HG03378 (cell line): Measurements from ENCODE around the gene SLC25A2.
"Not testable (repeated sequence)": the region's sequence is repeated elsewhere in the genome, so short reads cannot be mapped to it uniquely, and the experiment has no call there.

Experiments used
- ATAC-seq: cut with Tn5 transposase; IDR thresholded peaks from one replicate; pipeline ENCODE4 v1.9.1; 2021; ENCODE audit warnings: mild to moderate bottlenecking, moderate library complexity; ENCODE audit not compliant: unreplicated experiment

Gene SLC25A2

DNA sequence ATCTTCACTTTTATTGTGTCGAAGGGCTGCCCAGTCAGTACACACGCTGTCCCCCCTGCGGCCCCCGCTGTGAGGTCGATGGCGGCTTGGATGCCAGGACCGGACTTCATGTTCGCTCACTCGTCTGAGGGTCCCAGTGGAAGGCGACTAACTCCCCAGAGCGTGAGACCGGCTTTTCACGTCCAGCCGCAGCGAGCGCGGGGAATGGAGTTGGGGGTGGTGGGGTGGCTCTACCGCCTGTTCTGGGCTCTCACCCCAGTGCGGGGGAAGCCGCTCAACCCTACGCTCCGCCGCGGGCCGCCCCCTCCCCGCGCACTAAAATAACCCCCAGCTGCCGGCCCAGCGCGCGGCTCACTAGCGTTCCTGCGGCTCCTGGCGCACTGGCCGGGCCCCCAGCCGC, at the start of gene SLC25A2:
TSS of gene SLC25A2 (minus strand) at position 294 of the 400 bp plus-strand sequence. CDS start at position 110, 184 bp downstream.
- ATAC-seq: no peak

GRCh38 chr5:141351591-141351990, 47.7 kb upstream of the SLC25A2 start:
- ATAC-seq: no peak

DNA sequence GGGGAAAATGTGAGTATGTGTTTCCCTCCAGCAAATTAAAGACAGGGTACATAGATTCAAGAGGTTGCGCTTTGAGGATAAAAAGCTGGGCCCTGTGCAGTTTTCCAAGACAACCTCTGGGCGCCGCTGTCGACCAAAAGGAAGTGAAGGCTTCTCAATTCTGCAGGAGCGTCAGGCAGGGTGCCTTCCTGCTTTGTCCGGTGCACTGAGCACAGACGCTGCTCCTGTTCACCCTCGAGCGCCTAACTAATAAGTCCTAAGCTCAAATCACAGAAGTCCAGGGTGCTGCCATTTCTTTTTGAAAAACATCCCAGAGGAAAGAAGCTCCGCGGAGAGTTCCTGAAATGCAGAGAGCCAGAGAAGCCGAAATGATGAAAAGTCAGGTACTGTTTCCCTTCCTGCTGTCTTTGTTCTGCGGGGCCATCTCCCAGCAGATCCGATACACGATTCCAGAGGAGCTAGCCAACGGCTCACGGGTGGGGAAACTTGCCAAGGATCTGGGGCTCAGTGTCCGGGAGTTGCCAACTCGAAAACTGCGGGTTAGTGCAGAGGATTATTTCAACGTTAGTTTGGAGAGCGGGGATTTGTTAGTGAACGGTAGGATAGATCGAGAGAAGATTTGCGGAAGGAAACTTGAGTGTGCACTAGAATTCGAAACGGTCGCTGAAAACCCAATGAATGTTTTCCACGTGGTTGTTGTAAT, 46.2 kb upstream of the SLC25A2 start, which contains the start of gene PCDHGB1:
TSS of gene PCDHGB1 (plus strand) at position 183 of the 703 bp plus-strand sequence. CDS start at position 345, 162 bp downstream.
- no peak for ATAC-seq

- not testable (repeated sequence) for ATAC-seq
Observed at GRCh38 chr5:141346017-141346416, 42.2 kb upstream of the SLC25A2 start.

DNA sequence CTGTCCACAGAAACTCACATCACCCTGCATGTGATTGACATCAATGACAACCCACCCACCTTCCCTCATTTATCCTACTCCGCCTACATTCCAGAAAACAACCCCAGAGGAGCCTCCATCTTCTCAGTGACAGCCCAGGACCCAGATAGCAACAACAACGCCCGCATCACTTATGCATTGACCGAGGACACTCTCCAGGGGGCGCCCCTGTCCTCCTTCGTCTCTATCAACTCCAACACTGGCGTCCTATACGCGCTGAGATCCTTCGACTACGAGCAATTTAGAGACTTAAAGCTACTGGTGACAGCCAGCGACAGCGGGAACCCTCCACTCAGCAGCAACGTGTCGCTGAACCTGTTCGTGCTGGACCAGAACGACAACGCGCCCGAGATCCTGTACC, 41.5 kb upstream of the SLC25A2 start:
- no peak for ATAC-seq

GRCh38 chr5:141343953-141344463, 40.2 kb upstream of the SLC25A2 start:
- no peak for ATAC-seq

DNA sequence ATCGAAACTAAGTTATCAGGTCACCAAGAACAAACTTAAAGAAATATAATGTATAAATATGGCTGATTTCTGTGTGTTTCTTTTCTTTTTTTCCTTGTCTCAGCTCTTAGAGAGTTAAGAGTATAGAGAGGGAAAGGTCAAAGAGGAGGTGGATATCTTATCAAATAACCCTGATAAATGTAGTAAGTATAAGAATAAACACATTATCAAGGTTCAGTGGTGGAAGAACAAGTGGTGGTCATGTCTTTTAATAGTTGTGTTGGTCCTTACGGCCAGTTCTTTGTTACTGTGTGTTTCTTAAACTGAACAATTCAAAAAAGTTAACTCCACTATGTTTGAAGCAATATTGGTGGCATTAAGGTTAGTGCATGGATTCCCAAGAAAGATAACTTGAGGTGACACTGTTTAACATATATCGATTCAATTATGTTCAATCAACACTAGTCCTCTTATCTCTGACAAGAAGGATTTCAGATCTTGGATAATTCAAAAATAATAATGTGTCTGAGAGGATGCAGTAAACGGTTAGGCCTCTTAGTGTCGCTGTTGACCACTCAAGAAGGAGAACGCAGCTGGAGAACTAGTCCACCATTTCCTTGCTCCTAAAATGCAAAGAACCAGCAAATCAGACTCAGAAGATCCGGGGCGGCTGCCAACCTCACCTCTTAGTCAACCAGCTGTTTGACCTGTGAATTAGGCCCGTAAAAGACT, 39.5 kb upstream of the SLC25A2 start, which contains the start of gene PCDHGA3:
TSS of gene PCDHGA3 (plus strand) at position 588 of the 711 bp plus-strand sequence. CDS start 205 bp downstream, outside the sequence.
- ATAC-seq: no peak

GRCh38 chr5:141342773-141343172, 38.9 kb upstream of the SLC25A2 start:
- no peak for ATAC-seq

DNA sequence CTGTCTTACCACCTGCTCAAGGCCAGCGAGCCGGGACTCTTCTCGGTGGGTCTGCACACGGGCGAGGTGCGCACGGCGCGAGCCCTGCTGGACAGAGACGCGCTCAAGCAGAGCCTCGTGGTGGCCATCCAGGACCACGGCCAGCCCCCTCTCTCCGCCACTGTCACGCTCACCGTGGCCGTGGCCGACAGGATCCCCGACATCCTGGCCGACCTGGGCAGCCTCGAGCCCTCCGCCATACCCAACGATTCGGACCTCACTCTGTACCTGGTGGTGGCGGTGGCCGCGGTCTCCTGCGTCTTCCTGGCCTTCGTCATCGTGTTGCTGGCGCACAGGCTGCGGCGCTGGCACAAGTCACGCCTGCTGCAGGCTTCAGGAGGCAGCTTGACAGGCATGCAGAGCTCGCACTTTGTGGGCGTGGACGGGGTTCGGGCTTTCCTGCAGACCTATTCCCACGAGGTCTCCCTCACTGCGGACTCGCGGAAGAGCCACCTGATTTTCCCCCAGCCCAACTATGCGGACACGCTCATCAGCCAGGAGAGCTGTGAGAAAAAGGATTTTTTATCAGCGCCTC, 37.0 kb upstream of the SLC25A2 start:
- ATAC-seq: not testable (repeated sequence)

- no peak for ATAC-seq
Observed at GRCh38 chr5:141338538-141339306, 34.9 kb upstream of the SLC25A2 start, which contains the start of gene PCDHGA2. Gene PCDHGA2, plus strand, starts transcription at chr5:141338760.

DNA sequence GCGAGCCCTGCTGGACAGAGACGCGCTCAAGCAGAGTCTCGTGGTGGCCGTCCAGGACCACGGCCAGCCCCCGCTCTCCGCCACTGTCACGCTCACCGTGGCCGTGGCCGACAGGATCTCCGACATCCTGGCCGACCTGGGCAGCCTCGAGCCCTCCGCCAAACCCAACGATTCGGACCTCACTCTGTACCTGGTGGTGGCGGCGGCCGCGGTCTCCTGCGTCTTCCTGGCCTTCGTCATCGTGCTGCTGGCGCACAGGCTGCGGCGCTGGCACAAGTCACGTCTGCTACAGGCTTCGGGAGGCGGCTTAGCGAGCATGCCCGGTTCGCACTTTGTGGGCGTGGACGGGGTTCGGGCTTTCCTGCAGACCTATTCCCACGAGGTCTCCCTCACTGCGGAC, 28.7 kb upstream of the SLC25A2 start:
- not testable (repeated sequence) for ATAC-seq

DNA sequence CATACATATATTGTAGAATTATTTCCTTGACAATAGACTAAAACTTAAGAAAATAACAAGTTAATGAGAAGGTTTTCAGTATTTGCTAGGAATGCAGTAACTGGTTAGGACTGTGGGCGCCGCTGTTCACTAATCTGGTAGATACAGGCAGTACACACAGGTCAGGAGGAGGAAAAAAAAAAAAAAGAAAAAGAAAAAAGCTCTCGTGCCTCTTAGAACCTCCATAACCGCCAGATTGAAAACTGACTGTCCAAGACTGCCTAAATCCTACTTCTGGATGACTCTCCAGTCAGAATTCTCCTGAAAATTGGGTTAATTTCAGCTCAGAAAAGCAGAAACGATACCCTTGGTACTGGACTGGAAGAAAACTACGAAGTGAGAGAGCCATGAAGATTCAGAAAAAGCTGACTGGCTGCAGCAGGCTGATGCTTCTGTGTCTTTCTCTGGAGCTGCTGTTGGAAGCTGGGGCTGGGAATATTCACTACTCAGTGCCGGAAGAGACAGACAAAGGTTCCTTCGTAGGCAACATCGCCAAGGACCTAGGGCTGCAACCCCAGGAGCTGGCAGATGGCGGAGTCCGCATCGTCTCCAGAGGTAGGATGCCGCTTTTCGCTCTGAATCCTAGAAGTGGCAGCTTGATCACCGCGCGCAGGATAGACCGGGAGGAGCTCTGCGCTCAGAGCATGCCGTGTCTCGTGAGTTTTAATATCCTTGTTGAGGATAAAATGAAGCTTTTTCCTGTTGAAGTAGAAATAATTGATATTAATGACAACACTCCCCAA, 26.6 kb upstream of the SLC25A2 start, which contains the start of gene PCDHGA1:
TSS of gene PCDHGA1 (plus strand) at position 216 of the 782 bp plus-strand sequence.
- peak; percentile 46 for ATAC-seq

DNA sequence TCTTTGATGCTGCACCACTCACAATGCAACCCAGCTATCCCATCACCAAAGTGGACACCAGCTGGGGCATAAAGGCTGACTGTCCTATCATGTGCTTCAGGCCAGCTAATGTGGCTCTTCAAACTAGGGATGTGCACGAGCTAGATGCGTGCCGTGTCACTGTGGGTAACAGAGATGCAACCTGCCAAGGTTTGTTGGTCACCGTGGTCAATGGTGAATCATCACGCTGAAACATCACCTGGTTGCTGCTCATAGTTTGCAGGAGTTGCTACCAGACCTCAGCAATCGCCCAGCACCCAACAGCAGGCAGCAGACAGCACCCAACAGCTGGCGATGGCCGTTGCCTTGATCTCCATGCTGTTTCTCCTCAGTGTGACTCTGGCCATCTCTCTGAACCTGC, 24.4 kb upstream of the SLC25A2 start:
- no peak for ATAC-seq

DNA sequence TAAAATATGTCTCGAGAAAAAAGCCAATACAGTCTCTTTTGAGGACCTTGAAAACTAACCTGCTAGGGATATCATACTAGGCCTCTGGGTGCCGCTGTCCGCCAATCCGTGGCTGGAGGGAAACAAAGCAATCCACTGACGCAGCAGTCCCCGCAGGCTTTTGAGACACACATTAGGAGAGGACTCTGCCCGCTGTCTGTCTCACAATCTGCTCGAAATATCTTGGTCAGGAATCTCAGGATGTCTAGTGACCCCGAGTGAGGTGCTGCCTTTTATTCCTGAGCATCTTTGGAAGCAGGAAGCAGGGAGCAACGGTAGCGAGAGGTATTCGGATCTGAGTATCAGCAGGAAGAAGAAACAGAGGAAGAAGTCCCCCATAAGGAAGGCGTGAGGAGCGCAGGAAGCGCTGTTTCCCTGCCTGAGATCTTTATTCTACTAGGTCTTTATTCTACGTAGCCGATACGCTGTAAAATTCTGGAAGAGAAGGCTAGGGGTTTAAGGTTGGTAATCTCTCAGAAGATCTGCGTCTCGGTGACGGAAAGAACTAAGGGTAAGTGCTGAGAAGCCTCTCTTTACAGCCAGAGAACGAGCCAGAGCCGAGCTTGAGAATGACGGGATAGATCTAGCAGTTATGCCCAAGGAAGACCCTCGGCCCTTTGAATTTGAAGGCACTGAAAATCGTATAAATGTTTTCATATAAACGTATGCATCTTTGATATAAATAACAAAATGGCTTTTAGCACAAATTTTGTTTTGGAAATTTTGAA, 22.4 kb upstream of the SLC25A2 start:
- ATAC-seq: peak; percentile 83

DNA sequence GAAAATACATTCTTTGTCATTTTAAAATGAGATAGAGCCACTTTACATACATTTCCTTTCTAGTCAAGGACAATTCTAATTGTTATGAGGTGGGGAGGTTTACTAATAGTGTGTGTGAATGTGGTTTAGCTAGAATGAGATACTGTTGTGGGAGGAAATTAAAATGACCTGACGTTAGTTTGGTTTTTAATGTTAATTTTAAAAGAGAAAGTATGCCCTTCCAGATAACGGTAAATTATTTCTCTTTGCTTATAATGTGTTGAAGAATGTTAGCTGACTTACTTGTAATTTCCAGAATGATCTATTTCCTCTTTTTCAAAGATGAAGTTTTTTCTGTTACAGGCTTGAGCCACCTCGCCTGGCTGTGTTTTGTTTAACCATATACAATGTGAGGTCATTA, 18.4 kb upstream of the SLC25A2 start:
- no peak for ATAC-seq

- ATAC-seq: peak; percentile 81
Observed at GRCh38 chr5:141320225-141321169, 16.6 kb upstream of the SLC25A2 start, which contains the start of gene TAF7. Gene TAF7, minus strand, starts transcription at chr5:141320784. Its CDS starts 740 bp downstream, at chr5:141320044.

DNA sequence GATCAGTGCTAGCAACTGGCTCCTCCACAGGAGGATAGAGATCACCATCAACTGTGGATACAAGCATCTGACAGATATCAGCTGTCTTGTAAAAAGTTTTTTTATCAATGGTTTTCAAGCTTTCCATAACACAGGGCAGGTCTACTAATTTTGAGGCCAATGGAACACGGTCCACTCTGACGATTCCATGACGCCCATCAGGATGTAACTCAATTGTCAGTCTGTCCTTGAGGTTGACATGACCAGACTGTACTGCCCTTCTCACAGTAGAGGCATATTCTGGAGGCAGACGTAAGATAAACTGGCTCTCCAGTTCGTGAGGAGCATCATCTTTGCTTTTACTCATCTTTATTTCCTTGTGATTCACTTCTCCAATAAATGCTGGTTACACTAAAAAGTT, 15.8 kb upstream of the SLC25A2 start:
- ATAC-seq: no peak

GRCh38 chr5:141319202-141319601, 15.4 kb upstream of the SLC25A2 start:
- ATAC-seq: no peak
